SJSA1 (cell line): ENCODE measurements around the gene LAMA5. TPM values are rescaled to one million over a fixed set of nuclear protein-coding genes. Genes with fewer than 3 reads are reported as not detected.

ENCODE experiments used
- total RNA-seq: library from RNA; depleted of rRNA; stranded (reverse); fragments of >200 nt; shearing (Covaris generic); gene quantifications from 2 replicates; pipeline ENCODE4 v1.2.3, GENCODE V29; 2014; rRNA removed

Gene LAMA5
- total RNA-seq, 1 experiment from 2014 or later = 3.6 TPM

Other genes starting within 250 kb of the LAMA5 start
- 21.1 and 33.2 TPM in 2 replicates for gene LSM14B, start 244.8 kb downstream of the LAMA5 start, total RNA-seq
- gene PSMA7, start 223.9 kb downstream of the LAMA5 start, total RNA-seq = 782 and 1,103 TPM in 2 replicates
- gene SS18L1, start 223.5 kb downstream of the LAMA5 start, total RNA-seq = 5.2 and 14.2 TPM in 2 replicates
- 23.9 and 31.4 TPM in 2 replicates for gene MTG2, start 184.3 kb downstream of the LAMA5 start, total RNA-seq
- gene HRH3, start 147.0 kb downstream of the LAMA5 start, total RNA-seq = not detected in 2 replicates
- gene OSBPL2, start 128.8 kb downstream of the LAMA5 start, total RNA-seq = 10.5 and 14.9 TPM in 2 replicates
- 279 and 361 TPM in 2 replicates for gene ADRM1, start 64.3 kb downstream of the LAMA5 start, total RNA-seq
- 1,057 and 1,367 TPM in 2 replicates for gene RPS21, start 19.8 kb upstream of the LAMA5 start, total RNA-seq
- 6.9 and 14.9 TPM in 2 replicates for gene CABLES2, start 40.0 kb upstream of the LAMA5 start, total RNA-seq
- not detected in 2 replicates for gene RBBP8NL, start 60.2 kb upstream of the LAMA5 start, total RNA-seq
- not detected in 2 replicates for gene GATA5, start 108.7 kb upstream of the LAMA5 start, total RNA-seq